AG08395 (cell line): ENCODE data around the gene SCART1.
"Not testable (repeated sequence)": the region's sequence is repeated elsewhere in the genome, so short reads cannot be mapped to it uniquely, and the experiment has no call there.

Source experiments
- DNase-seq: peaks from one replicate; pipeline ENCODE4 v3.0.0; 2012; ENCODE audit warnings: mixed read lengths, low spot score

The SCART1 gene

GRCh38 chr10:133432789-133433188 is 21.0 kb upstream of the SCART1 start:
- not testable (repeated sequence) for DNase-seq

GRCh38 chr10:133438711-133439273 is 15.0 kb upstream of the SCART1 start:
- no peak for DNase-seq

GRCh38 chr10:133439517-133440461 is 14.0 kb upstream of the SCART1 start:
- no peak for DNase-seq

GRCh38 chr10:133440633-133441285 is 13.0 kb upstream of the SCART1 start:
- no peak for DNase-seq

- not testable (repeated sequence) for DNase-seq
Measured at GRCh38 chr10:133441356-133441755, 12.4 kb upstream of the SCART1 start.

GRCh38 chr10:133441780-133442179 is 12.0 kb upstream of the SCART1 start:
- no peak for DNase-seq

- DNase-seq: no peak
Measured at GRCh38 chr10:133442191-133442966, 11.4 kb upstream of the SCART1 start.

GRCh38 chr10:133442967-133443924 is 10.5 kb upstream of the SCART1 start:
- no peak for DNase-seq

GRCh38 chr10:133444342-133445267 is 9.1 kb upstream of the SCART1 start:
- DNase-seq: no peak

GRCh38 chr10:133445268-133445732 is 8.4 kb upstream of the SCART1 start:
- no peak for DNase-seq

- no peak for DNase-seq
Measured at GRCh38 chr10:133445751-133446708, 7.7 kb upstream of the SCART1 start.

- DNase-seq: no peak
Measured at GRCh38 chr10:133446979-133447378, 6.8 kb upstream of the SCART1 start.

GRCh38 chr10:133448120-133448519 is 5.6 kb upstream of the SCART1 start:
- DNase-seq: no peak

GRCh38 chr10:133451346-133451745 is 2.4 kb upstream of the SCART1 start:
- DNase-seq: no peak

GRCh38 chr10:133452453-133452852 is 1.3 kb upstream of the SCART1 start:
- no peak for DNase-seq

- DNase-seq: no peak
Measured at GRCh38 chr10:133454204-133454893, 604 bp downstream of the SCART1 start.

- DNase-seq: no peak
Measured at GRCh38 chr10:133455196-133455595, 1.5 kb downstream of the SCART1 start.

GRCh38 chr10:133455611-133456031 is 1.9 kb downstream of the SCART1 start:
- DNase-seq: no peak
